HUDEP-2 (cell line): ENCODE results near the gene C19orf33.
"Not testable (repeated sequence)": the region's sequence is repeated elsewhere in the genome, so short reads cannot be mapped to it uniquely, and the experiment has no call there.

ENCODE experiments used
- DNase-seq, 76 experiments: peaks; one replicate each; lab custom pipeline; 2025; ENCODE audit not compliant: unreplicated experiment in 76 of 76; lab: John Stamatoyannopoulos, UW

Gene C19orf33

GRCh38 chr19:38335949-38336637, 32.0 kb downstream of the C19orf33 start:
- DNase-seq, result peak; percentile 75 to 100 (median 98)

- DNase-seq, result peak; percentile 66 to 100 (median 99)
Measured at GRCh38 chr19:38336638-38337359, 32.7 kb downstream of the C19orf33 start.

- no peak for DNase-seq
Measured at GRCh38 chr19:38337360-38337653, 33.3 kb downstream of the C19orf33 start.

DNA sequence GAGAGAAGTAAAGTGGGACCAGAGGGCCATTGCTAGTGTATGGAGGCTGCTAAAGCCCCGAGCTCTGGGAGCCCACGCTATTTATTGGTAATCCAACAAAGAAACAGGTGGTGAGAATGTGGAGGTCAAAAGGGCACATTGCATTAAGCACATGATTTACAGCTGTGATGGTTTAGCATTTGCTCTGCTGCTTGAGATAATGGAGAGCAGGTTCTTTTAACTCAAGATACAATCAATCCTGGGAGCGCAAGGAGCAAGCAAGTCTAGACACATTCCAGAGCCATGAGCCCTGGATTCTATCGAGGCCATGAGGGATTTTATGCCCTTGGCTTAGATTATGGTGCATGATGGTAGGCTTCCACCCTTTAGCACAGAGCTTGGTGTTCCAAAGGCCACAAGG, 35.0 kb downstream of the C19orf33 start:
- not testable (repeated sequence) for DNase-seq

- DNase-seq, result no peak
Measured at GRCh38 chr19:38340927-38341326, 36.9 kb downstream of the C19orf33 start.

DNA sequence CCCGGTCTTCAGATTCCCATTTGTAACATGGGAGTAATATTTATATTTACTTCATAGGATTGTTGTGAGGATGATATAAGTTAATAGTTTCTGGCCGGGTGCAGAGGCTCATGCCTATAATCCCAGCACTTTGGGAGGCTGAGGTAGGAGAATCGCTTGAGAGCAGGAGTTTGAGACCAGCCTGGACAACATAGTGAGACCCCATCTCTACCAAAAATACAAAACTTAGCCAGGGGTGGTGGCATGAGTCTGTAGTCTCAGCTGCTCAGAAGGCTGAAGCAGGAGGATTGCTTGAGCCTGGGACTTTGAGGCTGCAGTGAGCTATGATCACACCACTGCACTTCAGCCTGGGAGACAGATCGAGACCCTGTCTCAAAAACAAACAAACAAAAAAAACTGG, 42.8 kb downstream of the C19orf33 start:
- DNase-seq, result no peak

DNA sequence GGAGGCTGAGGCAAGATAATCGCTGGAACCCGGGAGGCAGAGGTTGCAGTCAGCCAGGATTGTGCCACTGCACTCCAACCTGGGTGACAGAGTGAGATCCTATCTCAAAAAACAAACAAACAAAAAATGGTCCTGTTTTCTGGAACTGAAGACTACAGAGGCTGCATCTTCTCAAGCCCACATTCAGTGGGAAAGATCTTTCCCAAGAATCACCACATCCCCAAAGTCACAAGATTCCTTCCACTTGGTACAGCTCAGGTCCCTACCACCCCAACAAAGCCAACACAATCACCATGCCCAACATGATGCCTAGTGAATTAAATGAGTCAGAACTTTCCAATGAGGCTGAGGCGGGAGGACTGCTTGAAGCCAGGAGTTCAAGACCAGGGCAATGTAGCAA, 46.8 kb downstream of the C19orf33 start:
- no peak for DNase-seq

- no peak for DNase-seq
Measured at GRCh38 chr19:38351865-38352395, 47.9 kb downstream of the C19orf33 start.

GRCh38 chr19:38352611-38353010, 48.6 kb downstream of the C19orf33 start:
- DNase-seq, result no peak
